ENCODE measurements around the gene UBB.

The UBB gene

GRCh38 chr17:16419074-16419928 lies 38.4 kb downstream of the UBB start:
- no peak for DNase-seq

DNA sequence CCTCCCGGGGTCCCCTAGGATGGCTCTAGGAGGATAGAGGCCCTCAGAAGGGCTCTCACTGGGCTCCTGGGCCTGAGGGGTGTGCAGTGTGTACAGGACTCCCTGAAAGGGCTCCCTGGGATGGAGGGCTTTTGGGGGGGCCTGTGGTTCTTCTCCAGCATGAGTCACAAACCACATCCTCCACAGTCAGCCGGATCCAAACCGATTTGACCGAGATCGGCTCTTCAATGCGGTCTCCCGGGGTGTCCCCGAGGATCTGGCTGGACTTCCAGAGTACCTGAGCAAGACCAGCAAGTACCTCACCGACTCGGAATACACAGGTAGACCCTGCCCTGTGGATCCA lies 39.0 kb downstream of the UBB start:
- DNase-seq = no peak

- DNase-seq = no peak
Observed at GRCh38 chr17:16422416-16422815, 41.5 kb downstream of the UBB start.

GRCh38 chr17:16423226-16423872 lies 42.5 kb downstream of the UBB start:
- no peak for DNase-seq

GRCh38 chr17:16425202-16425601 lies 44.3 kb downstream of the UBB start:
- DNase-seq = no peak

- DNase-seq = no peak
Observed at GRCh38 chr17:16425698-16426659, 45.1 kb downstream of the UBB start.

DNA sequence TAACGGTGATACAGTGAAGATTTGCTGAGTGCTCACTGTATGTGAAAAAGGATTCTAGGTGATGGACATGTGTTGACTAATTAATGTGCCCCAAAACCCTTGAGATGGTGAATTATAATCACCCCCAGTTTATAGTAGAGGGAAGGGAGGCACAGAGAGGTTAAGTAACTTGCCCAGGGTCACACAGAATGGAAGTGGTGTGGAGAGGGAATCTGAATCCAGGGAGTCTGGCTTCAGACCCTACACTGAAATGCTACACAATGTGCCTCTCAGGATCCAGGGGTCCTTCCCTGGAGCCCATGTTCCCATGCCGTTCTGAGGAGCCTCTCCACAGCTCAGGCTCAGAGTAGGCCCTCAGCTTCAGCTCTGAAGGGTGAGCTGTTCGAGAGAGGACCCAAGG lies 46.1 kb downstream of the UBB start:
- DNase-seq = no peak

DNA sequence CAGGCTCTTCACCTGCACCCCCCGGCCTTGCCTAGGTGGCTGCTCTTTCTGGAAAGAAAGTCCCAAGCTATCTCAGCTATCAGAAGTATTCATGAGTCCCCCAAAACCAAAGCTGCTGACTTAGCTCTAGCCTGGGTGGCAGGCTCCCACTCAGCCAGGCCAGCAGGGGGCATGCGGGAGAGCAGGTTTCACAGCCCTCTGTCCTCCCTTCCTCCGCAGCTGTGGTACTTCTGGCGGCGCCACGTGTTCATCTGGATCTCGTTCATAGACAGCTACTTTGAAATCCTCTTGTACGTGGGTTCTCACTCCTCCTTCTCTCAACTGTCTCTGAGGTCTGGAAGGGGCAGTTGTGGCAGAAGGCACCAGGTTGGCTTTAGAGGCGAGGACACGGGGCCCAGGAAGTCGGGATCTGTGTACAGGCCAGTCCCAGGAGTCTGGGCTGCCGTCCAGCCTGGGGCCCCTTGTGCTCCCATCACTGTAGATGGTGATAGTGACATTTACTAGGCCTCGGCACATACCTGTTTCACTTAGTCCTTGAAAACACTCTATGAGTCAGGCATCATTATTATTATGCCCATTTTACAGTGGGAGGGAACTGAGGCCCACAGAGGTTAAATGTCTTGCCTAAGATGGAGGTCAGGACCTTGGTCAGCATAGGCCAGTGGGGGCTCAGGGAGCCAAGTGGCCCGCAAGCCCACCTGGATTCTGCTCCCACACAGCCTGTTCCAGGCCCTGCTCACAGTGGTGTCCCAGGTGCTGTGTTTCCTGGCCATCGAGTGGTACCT lies 47.4 kb downstream of the UBB start:
- no peak for DNase-seq

DNA sequence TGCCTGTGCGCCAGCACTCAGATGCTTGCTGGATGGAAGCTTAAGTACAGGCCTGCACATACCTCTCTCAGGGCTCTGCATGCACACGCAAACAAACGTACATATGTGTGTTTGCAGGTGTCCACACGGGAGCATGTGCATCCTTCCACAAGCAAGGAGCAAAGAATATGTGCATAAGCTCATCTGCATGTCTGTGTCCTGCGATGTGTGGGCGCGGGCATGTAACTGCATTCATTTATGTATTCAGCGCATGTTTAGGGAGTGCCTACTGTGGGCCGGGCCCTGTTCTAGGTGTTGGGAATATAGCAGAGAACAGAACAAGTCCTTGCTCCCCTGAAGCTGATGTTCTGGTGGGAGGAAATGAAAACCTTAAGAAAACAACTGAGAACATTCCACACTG lies 48.2 kb downstream of the UBB start:
- DNase-seq = no peak

GRCh38 chr17:16430650-16431049 lies 49.8 kb downstream of the UBB start:
- no peak for DNase-seq

GRCh38 chr17:16432017-16432416 lies 51.1 kb downstream of the UBB start:
- no peak for DNase-seq
